K562 (cell line): Measurements from ENCODE around the gene TCIRG1. TPM values are rescaled to one million over a fixed set of nuclear protein-coding genes. Genes with fewer than 3 reads are reported as not detected.
A peak's percentile ranks its signal among the peaks of the same experiment; 100 is the strongest.

ENCODE experiments used
- ATAC-seq: fragments of 200-7000 bp; cut with Tn5 transposase; 3 replicates; pipeline ENCODE4 v1.9.1; 2020; ENCODE audit warnings: moderate library complexity
- BruUV-seq: library from RNA; stranded (reverse); fragments of 400-500 nt; replicated peaks from 2 replicates; lab custom pipeline; 2021; lab: Mats Ljungman, UMichigan
- CTCF ChIA-PET: fragments of 300-600 bp; formaldehyde crosslinking; extraction: SDS; loops from one replicate; lab custom pipeline; 2021; ENCODE audit warnings: low intra/inter-chr PET ratio; lab: Yijun Ruan, JAX
- POLR2A ChIA-PET: fragments of 300-600, 350-650 bp; sonication (Branson Sonifier 250); formaldehyde crosslinking; extraction: SDS; loops from one replicate; lab custom pipeline; 2021; ENCODE audit warnings: antibody characterized with exemption, inconsistent platforms; lab: Yijun Ruan, JAX
- DNase-seq, 4 experiments: peaks; one replicate each; pipeline versions ENCODE4 v3.0.0 to v3.0.0-alpha.2; 2011 to 2018; ENCODE audit warnings: low spot score in 3 of 4, mixed read lengths in 3 of 4; ENCODE audit errors: extremely low read depth in 1 of 4
- FAIRE-seq: peaks from 2 replicates; lab custom pipeline; 2011; peaks lifted over from hg19 to GRCh38; lab: Jason Lieb, UNC
- H2AFZ ChIP-seq: 2 replicates; pipeline ENCODE4 v1.6.0; 2011; ENCODE audit warnings: low read depth, low read length, control low read depth, inconsistent platforms
- H3K27ac ChIP-seq: fragments of 200-600 bp; 3 replicates; pipeline ENCODE4 v1.8.0; 2011; ENCODE audit warnings: low read depth, mild to moderate bottlenecking, control low read depth, inconsistent platforms, low read length, moderate library complexity, mixed read lengths; ENCODE audit errors: extremely low read depth
- H3K27me3 ChIP-seq, 2 experiments: fragments of 300-600 bp in 1 of 2; 2 replicates in 1 of 2; 3 replicates in 1 of 2; pipeline versions ENCODE4 v1.6.0 to v1.8.0; 2011; ENCODE audit warnings: inconsistent platforms in 2 of 2, low read length in 2 of 2, mild to moderate bottlenecking in 1 of 2, mixed read lengths in 1 of 2, moderate library complexity in 1 of 2; ENCODE audit not compliant: control insufficient read depth in 2 of 2, insufficient read depth in 2 of 2
- H3K36me3 ChIP-seq: fragments of 300-600 bp; 3 replicates; pipeline ENCODE4 v1.8.0; 2011; ENCODE audit warnings: mild to moderate bottlenecking, low read length, inconsistent platforms; ENCODE audit not compliant: control insufficient read depth, insufficient read depth
- H3K4me1 ChIP-seq, 2 experiments: fragments of 200-600 bp in 1 of 2; replicated peaks in 1 of 2; 2 replicates in 1 of 2; 3 replicates in 1 of 2; pipeline versions ENCODE4 v1.5.1 to v1.8.0; 2011; ENCODE audit warnings: inconsistent platforms in 2 of 2, low read length in 2 of 2, mild to moderate bottlenecking in 1 of 2, mixed read lengths in 1 of 2, moderate library complexity in 1 of 2; ENCODE audit not compliant: control insufficient read depth in 2 of 2, insufficient read depth in 2 of 2
- H3K4me2 ChIP-seq: 2 replicates; pipeline ENCODE4 v1.6.1; 2011; ENCODE audit warnings: low read length, control low read depth, inconsistent platforms, mixed read lengths; ENCODE audit not compliant: insufficient read depth
- H3K4me3 ChIP-seq: fragments of 200-600 bp; sonication (generic), shearing (Covaris generic); 2 replicates; pipeline ENCODE4 v1.5.1; 2016; ENCODE audit warnings: control low read depth, inconsistent platforms
- H3K79me2 ChIP-seq: fragments of 200-600 bp; 3 replicates; pipeline ENCODE4 v1.8.0; 2011; ENCODE audit warnings: low read length, inconsistent platforms; ENCODE audit not compliant: control insufficient read depth, insufficient read depth
- H3K9ac ChIP-seq, 2 experiments: 2 replicates each; pipeline versions ENCODE4 v1.6.0 to v1.6.1; 2011; ENCODE audit warnings: low read depth in 2 of 2, low read length in 2 of 2, control low read depth in 1 of 2, inconsistent platforms in 1 of 2, mild to moderate bottlenecking in 1 of 2, mixed read lengths in 1 of 2; ENCODE audit not compliant: insufficient read depth in 1 of 2
- H3K9me1 ChIP-seq: one replicate; pipeline ENCODE4 v1.6.0; 2011; ENCODE audit warnings: inconsistent platforms, mild to moderate bottlenecking, low read length, moderate library complexity; ENCODE audit not compliant: control insufficient read depth, insufficient read depth
- H3K9me3 ChIP-seq: replicated peaks from 2 replicates; pipeline ENCODE4 v1.5.1; 2011; ENCODE audit warnings: low read depth, low read length, inconsistent platforms; ENCODE audit not compliant: control insufficient read depth, insufficient read depth
- H4K20me1 ChIP-seq: replicated peaks from 2 replicates; pipeline ENCODE4 v1.6.1; 2011; ENCODE audit warnings: low read length, inconsistent platforms, mixed read lengths; ENCODE audit not compliant: control insufficient read depth, insufficient read depth
- CTCF ChIP-seq, 3 experiments: IDR thresholded peaks in 2 of 3; conservative IDR thresholded peaks in 1 of 3; 2 replicates each; pipeline ENCODE4 v1.5.1; 2011 to 2012; ENCODE audit warnings: low read length in 3 of 3, mild to moderate bottlenecking in 3 of 3, control low read depth in 2 of 3, improper control_type of control experiment in 1 of 3, inconsistent platforms in 1 of 3, low read depth in 1 of 3, mixed read lengths in 1 of 3, moderate library complexity in 1 of 3; ENCODE audit not compliant: insufficient read depth in 2 of 3
- ETV6 ChIP-seq, 3 experiments: fragments of 150-350 bp in 1 of 3; sonication (generic) in 1 of 3; formaldehyde crosslinking in 1 of 3; IDR thresholded peaks; 2 replicates each; pipeline versions ENCODE4 v1.6.1 to v1.8.0; 2014 to 2022; ENCODE audit warnings: borderline replicate concordance in 2 of 3, low read depth in 2 of 3, antibody characterized with exemption in 1 of 3, low read length in 1 of 3, mild to moderate bottlenecking in 1 of 3, missing genetic modification reagents in 1 of 3
- GMEB1 ChIP-seq: fragments of 250-450 bp; sonication (Bioruptor Pico); IDR thresholded peaks from 2 replicates; pipeline ENCODE4 v1.4.0; 2020; ENCODE audit warnings: mild to moderate bottlenecking
- KAT8 ChIP-seq: fragments of 450-650 bp; IDR thresholded peaks from 2 replicates; pipeline ENCODE4 v1.6.1; 2016; ENCODE audit warnings: low read depth, mild to moderate bottlenecking
- NONO ChIP-seq, 2 experiments: fragments of 200-400 bp in 1 of 2; fragments of 450-650 bp in 1 of 2; formaldehyde crosslinking in 1 of 2; IDR thresholded peaks; 2 replicates each; pipeline ENCODE4 v1.6.1; 2017; ENCODE audit warnings: low read depth in 2 of 2, mild to moderate bottlenecking in 2 of 2, moderate library complexity in 2 of 2, low read length in 1 of 2
- POLR2G ChIP-seq: fragments of 200-400 bp; formaldehyde crosslinking; IDR thresholded peaks from 2 replicates; pipeline ENCODE4 v1.6.1; 2017; ENCODE audit warnings: low read depth, mild to moderate bottlenecking, antibody characterized with exemption, low read length, moderate library complexity
- RBFOX2 ChIP-seq: fragments of 200-400 bp; formaldehyde crosslinking; IDR thresholded peaks from 2 replicates; pipeline ENCODE4 v1.6.1; 2017; ENCODE audit warnings: low read depth, mild to moderate bottlenecking, low read length, moderate library complexity
- RBM15 ChIP-seq: fragments of 200-400 bp; formaldehyde crosslinking; IDR thresholded peaks from 2 replicates; pipeline ENCODE4 v1.6.1; 2018; ENCODE audit warnings: mild to moderate bottlenecking, low read length, moderate library complexity; ENCODE audit not compliant: insufficient read depth
- SMAD3 ChIP-seq: fragments of 450-650 bp; formaldehyde crosslinking; conservative IDR thresholded peaks from 2 replicates; pipeline ENCODE4 v1.4.0; 2020; ENCODE audit warnings: mild to moderate bottlenecking
- SP2 ChIP-seq: IDR thresholded peaks from 2 replicates; pipeline ENCODE4 v1.6.1; 2011; ENCODE audit warnings: mild to moderate bottlenecking, low read depth, low read length, moderate library complexity; ENCODE audit not compliant: poor library complexity, severe bottlenecking; ENCODE audit errors: extremely low read depth
- ZHX1 ChIP-seq: fragments of 150-350 bp; conservative IDR thresholded peaks from 2 replicates; pipeline ENCODE4 v1.6.1; 2014; ENCODE audit warnings: low read length
- ZNF133 ChIP-seq: fragments of 250-450 bp; sonication (Bioruptor Pico); IDR thresholded peaks from 2 replicates; pipeline ENCODE4 v1.4.0; 2020; ENCODE audit warnings: mild to moderate bottlenecking
- ZNF707 ChIP-seq: fragments of 250-450 bp; sonication (Bioruptor Pico); conservative IDR thresholded peaks from 2 replicates; pipeline ENCODE4 v1.8.0; 2022; ENCODE audit warnings: inconsistent platforms, mild to moderate bottlenecking, moderate library complexity
- WGBS: fragments of 100-300 bp; shearing (Covaris generic); methylation state at CpG from one replicate; pipeline ENCODE4 v1.1.6; 2016; ENCODE audit warnings: low coverage, mixed read lengths; ENCODE audit not compliant: insufficient coverage; ENCODE audit errors: missing lambda C conversion rate; 5-methylcytosine and 5-hydroxymethylcytosine counted together
- in situ Hi-C: fragments of 300-500 bp; cut with MboI; formaldehyde crosslinking; loops from 4 replicates; pipeline ENCODE4 v1.15.0; 2018; ENCODE audit warnings: inconsistent platforms, mixed read lengths
- intact Hi-C: fragments of 100-400 bp; cut with micrococcal nuclease; formaldehyde crosslinking; loops from 2 replicates; pipeline ENCODE4 v1.14.2; 2022
- polyA plus RNA-seq, 8 experiments: library from polyadenylated mRNA; depleted of rRNA in 4 of 8; stranded (reverse) in 5 of 8; unstranded in 3 of 8; fragments of >200 nt; fragmentation: Nextera tagmentation in 2 of 8; fragmentation: Illumina TruSeq in 1 of 8; extraction: Ambion mirVana in 2 of 8; extraction: Trizol in 1 of 8; gene quantifications; 2 replicates each; pipeline versions ENCODE4 v1.2.1 to v1.2.3, GENCODE V29; 2011 to 2014; ENCODE audit warnings: inconsistent platforms in 1 of 8, missing spikeins in 1 of 8
- total RNA-seq, 7 experiments: library from RNA; depleted of rRNA in 6 of 7; stranded (reverse); fragments of >200 nt in 6 of 7; fragmentation: Illumina TruSeq in 2 of 7; extraction: Trizol in 2 of 7; gene quantifications; 2 replicates each; pipeline versions ENCODE4 v1.2.1 to v1.2.3, GENCODE V29; 2011 to 2021; ENCODE audit warnings: low replicate concordance in 1 of 7

The TCIRG1 gene
- total and polyA plus RNA-seq, 9 of the 15 experiments (the other 6 are each of a cell fraction or from before 2014, with no cell fraction given), result 0.49 to 143 (median 24.4) TPM

GRCh38 chr11:68032997-68033707 is 5.7 kb upstream of the TCIRG1 start:
- intact Hi-C loops (no loop called here), in situ Hi-C loops (no loop called here)
- no peak overlapping the region for H3K27ac ChIP-seq
- no TSS peak for BruUV-seq
- no peak overlapping the region for H3K4me2 ChIP-seq
- 92% methylated on average over 11 of the region's 29 CpGs for WGBS
- peaks cover 25% of the 10 kb centered on the region for H3K79me2 ChIP-seq
- peaks cover 44% of the 10 kb centered on the region; the same call in 2 of the 3 replicates for H3K36me3 ChIP-seq
- FAIRE-seq (no peak), ATAC-seq (no peak), DNase-seq (no peak)
- H2AFZ ChIP-seq, result no peak overlapping the region
- no peaks in the 10 kb centered on the region for H4K20me1 ChIP-seq
- H3K9ac ChIP-seq, result peak overlapping the region in 1 of 2 experiments; percentile 55; a peak in 1 of 4 replicates
- H3K9me3 ChIP-seq, result no peaks in the 10 kb centered on the region
- CTCF ChIA-PET, result no interaction called here
- POLR2A ChIA-PET, result interaction anchor here (0.6 kb wide), 1 partner anchor 18 kb away, joined by 3 read pairs; no protein-coding TSS in a partner anchor
- no peaks in the 10 kb centered on the region for H3K9me1 ChIP-seq
- H3K4me1 ChIP-seq, result peaks cover 21 to 64% of the 10 kb centered on the region in 2 experiments
- no peaks in the 10 kb centered on the region for H3K27me3 ChIP-seq
- TF ChIP-seq ZNF707 (no peak), CTCF (IDR thresholded peaks at IDR 0.05 in 2 of 3, conservative IDR thresholded peaks at IDR 0.05 in 1 of 3; ENCODE audit: insufficient read depth in 2 of 3, low read depth in 1 of 3, low read length in 3 of 3) (no peak), KAT8 (no peak), ZHX1 (no peak), POLR2G (peak; percentile 9; the same call in 1 of the 2 replicates), RBFOX2 (peak; percentile 13), SP2 (no peak), GMEB1 (CRISPR knock-in tag) (no peak), ZNF133 (no peak), RBM15 (no peak), SMAD3 (no peak), ETV6 (IDR thresholded peaks at IDR 0.05; ENCODE audit: borderline replicate concordance in 1 of 2, low read depth in 2 of 2, low read length in 1 of 2) (no peak), ETV6 (CRISPR knock-in tag; IDR thresholded peaks at IDR 0.05; ENCODE audit: borderline replicate concordance) (no peak), NONO (IDR thresholded peaks at IDR 0.05; ENCODE audit: low read depth in 2 of 2, low read length in 1 of 2) (no peak)
- H3K4me3 ChIP-seq, result no peak overlapping the region
